K562 (cell line): Measurements from ENCODE around the gene IGF2R. TPM values are rescaled to one million over a fixed set of nuclear protein-coding genes. Genes with fewer than 3 reads are reported as not detected.

ENCODE experiments used
- CBX2 ChIP-seq: fragments of 200-600 bp; sonication (generic); IDR thresholded peaks from one replicate; pipeline ENCODE4 v1.6.1; 2012; ENCODE audit warnings: mild to moderate bottlenecking, low read length, inconsistent platforms; ENCODE audit not compliant: insufficient read depth, poor library complexity, severe bottlenecking
- FIP1L1 ChIP-seq: fragments of 200-400 bp; formaldehyde crosslinking; IDR thresholded peaks from 2 replicates; pipeline ENCODE4 v1.6.1; 2018; ENCODE audit warnings: mild to moderate bottlenecking, low read depth, low read length; ENCODE audit not compliant: poor library complexity, severe bottlenecking
- HDAC2 ChIP-seq: fragments of 450-650 bp; IDR thresholded peaks from 2 replicates; pipeline ENCODE4 v1.6.1; 2016; ENCODE audit warnings: mild to moderate bottlenecking
- PHF21A ChIP-seq: fragments of 450-650 bp; IDR thresholded peaks from 2 replicates; pipeline ENCODE4 v1.6.1; 2017; ENCODE audit warnings: low read depth, borderline replicate concordance
- POLR2A ChIP-seq: fragments of 450-650 bp; conservative IDR thresholded peaks from 2 replicates; pipeline ENCODE4 v1.6.1; 2016
- RUNX1 ChIP-seq: sonication (generic); IDR thresholded peaks from 2 replicates; pipeline ENCODE4 v1.6.1; 2016; ENCODE audit warnings: antibody characterized with exemption, low read depth
- SIRT6 ChIP-seq: IDR thresholded peaks from one replicate; pipeline ENCODE4 v1.6.1; 2012; ENCODE audit warnings: low read depth, mild to moderate bottlenecking, control low read depth, inconsistent platforms, low read length, moderate library complexity
- TBL1XR1 ChIP-seq, 2 experiments: IDR thresholded peaks; 2 replicates each; pipeline ENCODE4 v1.6.1; 2012; ENCODE audit warnings: improper control_type of control experiment in 2 of 2, low read length in 2 of 2, mild to moderate bottlenecking in 1 of 2
- TRIM28 ChIP-seq: fragments of 450-650 bp; IDR thresholded peaks from 2 replicates; pipeline ENCODE4 v1.6.1; 2017
- U2AF2 ChIP-seq: fragments of 200-400 bp; formaldehyde crosslinking; optimal IDR thresholded peaks from 2 replicates; pipeline ENCODE3; 2017; ENCODE audit warnings: low read depth, mild to moderate bottlenecking, low read length
- ZNF224 ChIP-seq: sonication (generic); formaldehyde crosslinking; IDR thresholded peaks from 2 replicates; pipeline ENCODE4 v1.8.0; 2022; ENCODE audit warnings: mild to moderate bottlenecking, missing genetic modification reagents
- ZNF695 ChIP-seq: fragments of 450-650 bp; formaldehyde crosslinking; IDR thresholded peaks from 2 replicates; pipeline ENCODE4 v1.4.0; 2020; ENCODE audit warnings: mild to moderate bottlenecking, moderate library complexity
- ZNF79 ChIP-seq: fragments of 250-450 bp; sonication (Bioruptor Pico); IDR thresholded peaks from 2 replicates; pipeline ENCODE4 v1.4.0; 2020; ENCODE audit warnings: low read depth, mild to moderate bottlenecking, moderate library complexity
- polyA plus RNA-seq, 8 experiments: library from polyadenylated mRNA; depleted of rRNA in 4 of 8; stranded (reverse) in 5 of 8; unstranded in 3 of 8; fragments of >200 nt; fragmentation: Nextera tagmentation in 2 of 8; fragmentation: Illumina TruSeq in 1 of 8; extraction: Ambion mirVana in 2 of 8; extraction: Trizol in 1 of 8; gene quantifications; 2 replicates each; pipeline versions ENCODE4 v1.2.1 to v1.2.3, GENCODE V29; 2011 to 2014; ENCODE audit warnings: inconsistent platforms in 1 of 8, missing spikeins in 1 of 8
- total RNA-seq, 7 experiments: library from RNA; depleted of rRNA in 6 of 7; stranded (reverse); fragments of >200 nt in 6 of 7; fragmentation: Illumina TruSeq in 2 of 7; extraction: Trizol in 2 of 7; gene quantifications; 2 replicates each; pipeline versions ENCODE4 v1.2.1 to v1.2.3, GENCODE V29; 2011 to 2021; ENCODE audit warnings: low replicate concordance in 1 of 7
- TF ChIP-seq, protein P1 (sequence below): fragments of 450-650 bp; IDR thresholded peaks from 2 replicates; pipeline ENCODE4 v1.7.1; 2018; ENCODE audit warnings: mild to moderate bottlenecking, low read depth; ENCODE audit not compliant: partially characterized antibody
- TF ChIP-seq, protein P2 (sequence below): IDR thresholded peaks from 2 replicates; pipeline ENCODE4 v1.6.1; 2012; ENCODE audit warnings: low read depth, low read length, improper control_type of control experiment, borderline replicate concordance
- TF ChIP-seq, protein P3 (sequence below): sonication (generic); formaldehyde crosslinking; IDR thresholded peaks from 2 replicates; pipeline ENCODE4 v1.8.0; 2022; ENCODE audit warnings: mild to moderate bottlenecking, missing genetic modification reagents

The IGF2R gene
- total and polyA plus RNA-seq, 9 of the 15 experiments (the other 6 are each of a cell fraction or from before 2014, with no cell fraction given): 3.5 to 92.3 (median 34.5) TPM

DNA sequence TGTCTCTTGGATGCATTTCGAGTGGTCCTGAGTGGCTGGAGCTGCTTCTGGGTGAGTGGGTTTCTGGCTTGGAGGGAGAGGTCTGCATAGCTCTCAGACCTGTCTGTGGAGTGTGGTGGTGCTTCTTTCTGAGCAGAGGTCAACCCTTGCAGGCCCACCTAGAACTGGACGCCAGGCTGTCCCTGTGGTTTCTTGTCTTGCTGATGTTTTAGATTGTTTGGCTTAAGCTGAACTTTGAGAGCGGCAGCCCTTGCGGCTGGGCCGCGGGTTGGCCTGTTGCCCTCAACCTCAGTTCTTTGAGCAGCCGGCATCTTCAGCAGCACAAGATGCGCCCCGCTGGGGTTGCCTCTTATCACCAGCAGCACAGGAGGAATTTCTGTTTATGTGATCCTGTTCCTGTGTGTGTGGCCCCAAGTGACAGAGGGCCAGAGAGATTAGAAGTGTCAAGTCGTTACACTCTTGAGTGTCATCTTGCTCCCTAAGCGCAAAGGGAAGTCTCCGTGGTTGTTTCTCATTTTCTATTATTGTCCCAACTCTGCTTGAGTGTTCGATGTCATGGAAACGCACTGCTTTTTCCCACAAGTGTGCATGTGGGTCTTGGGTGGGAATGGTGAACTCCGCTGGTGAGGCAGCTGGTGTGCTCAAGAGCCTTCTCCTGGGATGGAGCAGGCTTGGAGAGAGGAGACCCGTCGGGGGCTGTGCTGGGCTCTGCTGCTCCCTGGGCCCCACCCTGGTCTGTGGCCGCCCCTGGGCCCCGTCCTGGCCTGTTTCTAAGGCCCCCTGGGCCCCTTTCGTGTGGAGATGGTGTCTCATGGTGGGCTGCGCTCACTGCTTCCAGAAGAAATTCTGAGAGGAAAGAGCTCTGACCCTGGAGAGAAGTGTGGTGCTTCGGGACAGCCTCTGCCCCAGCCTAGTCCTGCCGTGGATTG is 132.7 kb downstream of the IGF2R start (continued):
- TF ChIP-seq, protein P1, sequence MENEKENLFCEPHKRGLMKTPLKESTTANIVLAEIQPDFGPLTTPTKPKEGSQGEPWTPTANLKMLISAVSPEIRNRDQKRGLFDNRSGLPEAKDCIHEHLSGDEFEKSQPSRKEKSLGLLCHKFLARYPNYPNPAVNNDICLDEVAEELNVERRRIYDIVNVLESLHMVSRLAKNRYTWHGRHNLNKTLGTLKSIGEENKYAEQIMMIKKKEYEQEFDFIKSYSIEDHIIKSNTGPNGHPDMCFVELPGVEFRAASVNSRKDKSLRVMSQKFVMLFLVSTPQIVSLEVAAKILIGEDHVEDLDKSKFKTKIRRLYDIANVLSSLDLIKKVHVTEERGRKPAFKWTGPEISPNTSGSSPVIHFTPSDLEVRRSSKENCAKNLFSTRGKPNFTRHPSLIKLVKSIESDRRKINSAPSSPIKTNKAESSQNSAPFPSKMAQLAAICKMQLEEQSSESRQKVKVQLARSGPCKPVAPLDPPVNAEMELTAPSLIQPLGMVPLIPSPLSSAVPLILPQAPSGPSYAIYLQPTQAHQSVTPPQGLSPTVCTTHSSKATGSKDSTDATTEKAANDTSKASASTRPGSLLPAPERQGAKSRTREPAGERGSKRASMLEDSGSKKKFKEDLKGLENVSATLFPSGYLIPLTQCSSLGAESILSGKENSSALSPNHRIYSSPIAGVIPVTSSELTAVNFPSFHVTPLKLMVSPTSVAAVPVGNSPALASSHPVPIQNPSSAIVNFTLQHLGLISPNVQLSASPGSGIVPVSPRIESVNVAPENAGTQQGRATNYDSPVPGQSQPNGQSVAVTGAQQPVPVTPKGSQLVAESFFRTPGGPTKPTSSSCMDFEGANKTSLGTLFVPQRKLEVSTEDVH: no peak
- TF ChIP-seq ZNF695 (CRISPR knock-in tag) (no peak), TBL1XR1 (IDR thresholded peaks at IDR 0.05; ENCODE audit: low read length in 2 of 2) (peak; percentile 97 to 98), PHF21A (peak; percentile 24; the same call in 1 of the 2 replicates), SIRT6 (no peak), RUNX1 (peak; percentile 88), ZNF79 (CRISPR knock-in tag) (no peak), U2AF2 (no peak), FIP1L1 (no peak), POLR2A (no peak), TRIM28 (peak; percentile 74), CBX2 (no peak), HDAC2 (peak; percentile 98), ZNF224 (CRISPR knock-in tag) (no peak)
- TF ChIP-seq, protein P2, sequence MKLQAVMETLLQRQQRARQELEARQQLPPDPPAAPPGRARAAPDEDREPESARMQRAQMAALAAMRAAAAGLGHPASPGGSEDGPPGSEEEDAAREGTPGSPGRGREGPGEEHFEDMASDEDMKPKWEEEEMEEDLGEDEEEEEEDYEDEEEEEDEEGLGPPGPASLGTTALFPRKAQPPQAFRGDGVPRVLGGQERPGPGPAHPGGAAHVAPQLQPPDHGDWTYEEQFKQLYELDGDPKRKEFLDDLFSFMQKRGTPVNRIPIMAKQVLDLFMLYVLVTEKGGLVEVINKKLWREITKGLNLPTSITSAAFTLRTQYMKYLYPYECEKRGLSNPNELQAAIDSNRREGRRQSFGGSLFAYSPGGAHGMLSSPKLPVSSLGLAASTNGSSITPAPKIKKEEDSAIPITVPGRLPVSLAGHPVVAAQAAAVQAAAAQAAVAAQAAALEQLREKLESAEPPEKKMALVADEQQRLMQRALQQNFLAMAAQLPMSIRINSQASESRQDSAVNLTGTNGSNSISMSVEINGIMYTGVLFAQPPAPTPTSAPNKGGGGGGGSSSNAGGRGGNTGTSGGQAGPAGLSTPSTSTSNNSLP: peak; percentile 77; the same call in 1 of the 2 replicates
- TF ChIP-seq, protein P3, sequence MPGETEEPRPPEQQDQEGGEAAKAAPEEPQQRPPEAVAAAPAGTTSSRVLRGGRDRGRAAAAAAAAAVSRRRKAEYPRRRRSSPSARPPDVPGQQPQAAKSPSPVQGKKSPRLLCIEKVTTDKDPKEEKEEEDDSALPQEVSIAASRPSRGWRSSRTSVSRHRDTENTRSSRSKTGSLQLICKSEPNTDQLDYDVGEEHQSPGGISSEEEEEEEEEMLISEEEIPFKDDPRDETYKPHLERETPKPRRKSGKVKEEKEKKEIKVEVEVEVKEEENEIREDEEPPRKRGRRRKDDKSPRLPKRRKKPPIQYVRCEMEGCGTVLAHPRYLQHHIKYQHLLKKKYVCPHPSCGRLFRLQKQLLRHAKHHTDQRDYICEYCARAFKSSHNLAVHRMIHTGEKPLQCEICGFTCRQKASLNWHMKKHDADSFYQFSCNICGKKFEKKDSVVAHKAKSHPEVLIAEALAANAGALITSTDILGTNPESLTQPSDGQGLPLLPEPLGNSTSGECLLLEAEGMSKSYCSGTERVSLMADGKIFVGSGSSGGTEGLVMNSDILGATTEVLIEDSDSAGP (CRISPR knock-in tag): no peak
